Gastrocnemius medialis (tissue), 4 donors: ENCODE results near the gene MPHOSPH9.

Source experiments
- POLR2A ChIP-seq, 2 donors: fragments of 450-650 bp; IDR thresholded peaks; one replicate each; pipeline ENCODE4 v1.6.1; 2017; ENCODE audit warnings: antibody characterized with exemption in 2 of 2, mild to moderate bottlenecking in 2 of 2, moderate library complexity in 2 of 2
- TF ChIP-seq, protein P1 (sequence below), 5 experiments: fragments of 450-650 bp in 3 of 5; fragments of 200-600 bp in 2 of 5; sonication (generic) in 2 of 5; IDR thresholded peaks in 4 of 5; conservative IDR thresholded peaks in 1 of 5; 1 replicate in 4 of 5; 2 replicates in 1 of 5; pipeline ENCODE4 v1.5.1; 2016 to 2019; ENCODE audit warnings: antibody characterized with exemption in 5 of 5, mild to moderate bottlenecking in 3 of 5, moderate library complexity in 3 of 5

DNA sequence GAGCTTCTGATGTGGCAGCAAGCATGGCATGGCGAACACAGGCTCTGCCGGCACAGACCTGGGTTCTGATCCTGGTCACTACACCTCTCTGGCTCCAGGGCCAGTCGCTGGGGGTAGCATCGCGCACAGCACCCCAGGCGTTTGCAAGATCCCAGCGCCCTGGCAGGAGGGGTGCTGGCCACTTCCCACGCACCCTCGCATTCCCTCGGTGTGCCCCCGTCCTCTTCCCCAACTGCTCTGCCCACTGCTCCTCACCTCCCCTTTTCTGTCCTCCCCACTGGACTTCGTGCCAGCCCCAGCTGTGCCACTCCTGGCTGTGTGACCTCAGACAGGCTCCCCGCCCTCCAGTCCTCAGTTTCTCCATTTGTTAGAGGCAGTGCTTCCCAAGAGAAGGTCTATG, 35.9 kb upstream of the MPHOSPH9 start:
- TF ChIP-seq POLR2A (IDR thresholded peaks at IDR 0.05): no peak
- TF ChIP-seq, protein P1, sequence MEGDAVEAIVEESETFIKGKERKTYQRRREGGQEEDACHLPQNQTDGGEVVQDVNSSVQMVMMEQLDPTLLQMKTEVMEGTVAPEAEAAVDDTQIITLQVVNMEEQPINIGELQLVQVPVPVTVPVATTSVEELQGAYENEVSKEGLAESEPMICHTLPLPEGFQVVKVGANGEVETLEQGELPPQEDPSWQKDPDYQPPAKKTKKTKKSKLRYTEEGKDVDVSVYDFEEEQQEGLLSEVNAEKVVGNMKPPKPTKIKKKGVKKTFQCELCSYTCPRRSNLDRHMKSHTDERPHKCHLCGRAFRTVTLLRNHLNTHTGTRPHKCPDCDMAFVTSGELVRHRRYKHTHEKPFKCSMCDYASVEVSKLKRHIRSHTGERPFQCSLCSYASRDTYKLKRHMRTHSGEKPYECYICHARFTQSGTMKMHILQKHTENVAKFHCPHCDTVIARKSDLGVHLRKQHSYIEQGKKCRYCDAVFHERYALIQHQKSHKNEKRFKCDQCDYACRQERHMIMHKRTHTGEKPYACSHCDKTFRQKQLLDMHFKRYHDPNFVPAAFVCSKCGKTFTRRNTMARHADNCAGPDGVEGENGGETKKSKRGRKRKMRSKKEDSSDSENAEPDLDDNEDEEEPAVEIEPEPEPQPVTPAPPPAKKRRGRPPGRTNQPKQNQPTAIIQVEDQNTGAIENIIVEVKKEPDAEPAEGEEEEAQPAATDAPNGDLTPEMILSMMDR (IDR thresholded peaks at IDR 0.05 in 4 of 5, conservative IDR thresholded peaks at IDR 0.05 in 1 of 5): no peak
